Hepatic stellate cell (primary cell): ENCODE measurements around the gene NR6A1.

Experiments used
- DNase-seq: peaks from one replicate; pipeline ENCODE4 v3.0.0; 2011; ENCODE audit warnings: low spot score

The NR6A1 gene

GRCh38 chr9:124503713-124504529 lies 267.2 kb downstream of the NR6A1 start:
- DNase-seq = no peak

- DNase-seq = no peak
Observed at GRCh38 chr9:124502711-124503702, 268.1 kb downstream of the NR6A1 start.

GRCh38 chr9:124501771-124502320 lies 269.3 kb downstream of the NR6A1 start:
- no peak for DNase-seq

GRCh38 chr9:124500796-124501611 lies 270.1 kb downstream of the NR6A1 start:
- DNase-seq = no peak

GRCh38 chr9:124500028-124500795 lies 270.9 kb downstream of the NR6A1 start:
- no peak for DNase-seq

GRCh38 chr9:124499216-124499615 lies 271.9 kb downstream of the NR6A1 start:
- DNase-seq = no peak

- no peak for DNase-seq
Observed at GRCh38 chr9:124498499-124499146, 272.5 kb downstream of the NR6A1 start.

GRCh38 chr9:124498040-124498439 lies 273.1 kb downstream of the NR6A1 start:
- DNase-seq = no peak

GRCh38 chr9:124497441-124497840 lies 273.7 kb downstream of the NR6A1 start:
- no peak for DNase-seq

- no peak for DNase-seq
Observed at GRCh38 chr9:124496463-124496862, 274.6 kb downstream of the NR6A1 start.

- no peak for DNase-seq
Observed at GRCh38 chr9:124496075-124496449, 275.0 kb downstream of the NR6A1 start.

- no peak for DNase-seq
Observed at GRCh38 chr9:124495126-124496074, 275.7 kb downstream of the NR6A1 start.

- DNase-seq = no peak
Observed at GRCh38 chr9:124493794-124494479, 277.2 kb downstream of the NR6A1 start.

GRCh38 chr9:124493218-124493617 lies 277.9 kb downstream of the NR6A1 start:
- no peak for DNase-seq

- no peak for DNase-seq
Observed at GRCh38 chr9:124492818-124493217, 278.3 kb downstream of the NR6A1 start.

- DNase-seq = no peak
Observed at GRCh38 chr9:124491049-124491975, 279.8 kb downstream of the NR6A1 start.

GRCh38 chr9:124490004-124490403 lies 281.1 kb downstream of the NR6A1 start:
- no peak for DNase-seq

- DNase-seq = no peak
Observed at GRCh38 chr9:124489222-124489621, 281.9 kb downstream of the NR6A1 start.
